Umbilical cord (tissue), 2 donors: ENCODE results near the gene SIRT7. TPM values are rescaled to one million over a fixed set of nuclear protein-coding genes. Genes with fewer than 3 reads are reported as not detected.

Experiments used
- DNase-seq: peaks from one replicate; pipeline ENCODE4 v3.0.0-alpha.2; 2015; ENCODE audit warnings: low spot score
- total RNA-seq: library from RNA; depleted of rRNA; stranded (reverse); fragments of >200 nt; gene quantifications from one replicate; pipeline ENCODE4 v1.2.3, GENCODE V29; 2014; ENCODE audit warnings: low replicate concordance; ENCODE audit not compliant: insufficient read depth

Gene SIRT7
- total RNA-seq, 1 donor from 2014 or later: 9.9 TPM

GRCh38 chr17:81905993-81906392, 12.0 kb downstream of the SIRT7 start:
- no peak for DNase-seq

GRCh38 chr17:81905424-81905875, 12.5 kb downstream of the SIRT7 start:
- DNase-seq: no peak

- no peak for DNase-seq
Observed at GRCh38 chr17:81904600-81905423, 13.2 kb downstream of the SIRT7 start.

- no peak for DNase-seq
Observed at GRCh38 chr17:81903896-81904599, 13.9 kb downstream of the SIRT7 start.

- DNase-seq: no peak
Observed at GRCh38 chr17:81903415-81903831, 14.6 kb downstream of the SIRT7 start.

GRCh38 chr17:81902653-81903414, 15.1 kb downstream of the SIRT7 start:
- DNase-seq: no peak

GRCh38 chr17:81902023-81902652, 15.8 kb downstream of the SIRT7 start, which contains the start of gene NPB:
TSS of gene NPB (plus strand) at chr17:81902238. CDS start at chr17:81902278, 40 bp downstream.
- no peak for DNase-seq

GRCh38 chr17:81901167-81902022, 16.6 kb downstream of the SIRT7 start:
- no peak for DNase-seq

GRCh38 chr17:81900181-81900820, 17.7 kb downstream of the SIRT7 start:
- no peak for DNase-seq

GRCh38 chr17:81899514-81900166, 18.3 kb downstream of the SIRT7 start:
- DNase-seq: no peak

- DNase-seq: no peak
Observed at GRCh38 chr17:81898885-81899284, 19.1 kb downstream of the SIRT7 start.

- DNase-seq: no peak
Observed at GRCh38 chr17:81898029-81898866, 19.7 kb downstream of the SIRT7 start.

- no peak for DNase-seq
Observed at GRCh38 chr17:81895400-81895799, 22.6 kb downstream of the SIRT7 start.

- DNase-seq: no peak
Observed at GRCh38 chr17:81891303-81891552, 26.7 kb downstream of the SIRT7 start.

- DNase-seq: no peak
Observed at GRCh38 chr17:81890447-81891302, 27.3 kb downstream of the SIRT7 start.

GRCh38 chr17:81889602-81890001, 28.4 kb downstream of the SIRT7 start:
- DNase-seq: no peak

GRCh38 chr17:81888988-81889595, 28.9 kb downstream of the SIRT7 start:
- DNase-seq: no peak
